TTC549 (cell line): ENCODE measurements around the gene HOXB5.

Source experiments
- FAIRE-seq: peaks from 2 replicates; lab custom pipeline; 2012; peaks lifted over from hg19 to GRCh38; lab: Jason Lieb, UNC

HOXB5 gene

GRCh38 chr17:48593126-48593829 lies at the start of gene HOXB5:
Gene HOXB5 (minus strand): TSS chr17:48593779. CDS start chr17:48593682, 97 bp downstream.
- FAIRE-seq: no peak

GRCh38 chr17:48642843-48643696 lies 49.5 kb upstream of the HOXB5 start:
- FAIRE-seq: no peak

GRCh38 chr17:48642059-48642842 lies 48.7 kb upstream of the HOXB5 start:
- FAIRE-seq: no peak

GRCh38 chr17:48641541-48642058 lies 48.0 kb upstream of the HOXB5 start:
- FAIRE-seq: no peak

GRCh38 chr17:48640858-48641180 lies 47.2 kb upstream of the HOXB5 start:
- no peak for FAIRE-seq

- FAIRE-seq: no peak
These were observed 46.6 kb upstream of the HOXB5 start for GRCh38 chr17:48639982-48640857.

GRCh38 chr17:48639136-48639535 lies 45.6 kb upstream of the HOXB5 start:
- no peak for FAIRE-seq

- FAIRE-seq: no peak
These were observed 44.0 kb upstream of the HOXB5 start for GRCh38 chr17:48637323-48638260.

- FAIRE-seq: peak; percentile 63
These were observed 42.8 kb upstream of the HOXB5 start for GRCh38 chr17:48636177-48637018.

GRCh38 chr17:48634493-48635208 lies 41.1 kb upstream of the HOXB5 start:
- FAIRE-seq: no peak

GRCh38 chr17:48633266-48633677 lies 39.7 kb upstream of the HOXB5 start:
- FAIRE-seq: no peak

- no peak for FAIRE-seq
These were observed 39.1 kb upstream of the HOXB5 start for GRCh38 chr17:48632579-48633265.

- FAIRE-seq: no peak
These were observed 38.4 kb upstream of the HOXB5 start for GRCh38 chr17:48631693-48632578.

- no peak for FAIRE-seq
These were observed 37.5 kb upstream of the HOXB5 start for GRCh38 chr17:48630925-48631692.

- FAIRE-seq: no peak
These were observed 36.7 kb upstream of the HOXB5 start for GRCh38 chr17:48630009-48630924.
